ENCODE measurements around the gene NCKAP5.

Gene NCKAP5

GRCh38 chr2:133365117-133365516 lies 203.1 kb downstream of the NCKAP5 start:
- H3K27me3 ChIP-seq (ENCODE audit: insufficient read depth, low read length), result no peaks in the 10 kb centered on the region
- H3K36me3 ChIP-seq (ENCODE audit: insufficient read depth, low read length), result no peaks in the 10 kb centered on the region
- H3K79me2 ChIP-seq (ENCODE audit: control insufficient read depth, insufficient read depth, low read length, unreplicated experiment), result no peaks in the 10 kb centered on the region
- peaks cover 13% of the 10 kb centered on the region for H3K4me1 ChIP-seq (ENCODE audit: control insufficient read depth, insufficient read depth, low read length, unreplicated experiment)
- no peak overlapping the region for H3K27ac ChIP-seq (ENCODE audit: low read depth, low read length)
- no peak overlapping the region for H2AFZ ChIP-seq (ENCODE audit: low read length, unreplicated experiment)
- H3K4me3 ChIP-seq (ENCODE audit: low read depth, low read length), result no peak overlapping the region

- Histone ChIP-seq H2AFZ (ENCODE audit: low read length, unreplicated experiment) (no peak overlapping the region), H3K79me2 (ENCODE audit: control insufficient read depth, insufficient read depth, low read length, unreplicated experiment) (no peaks in the 10 kb centered on the region), H3K36me3 (ENCODE audit: insufficient read depth, low read length) (no peaks in the 10 kb centered on the region), H3K27me3 (ENCODE audit: insufficient read depth, low read length) (no peaks in the 10 kb centered on the region), H3K27ac (ENCODE audit: low read depth, low read length) (no peak overlapping the region), H3K4me1 (ENCODE audit: control insufficient read depth, insufficient read depth, low read length, unreplicated experiment) (peaks cover 13% of the 10 kb centered on the region), H3K4me3 (ENCODE audit: low read depth, low read length) (no peak overlapping the region)
Observed at GRCh38 chr2:133364636-133365035, 203.6 kb downstream of the NCKAP5 start.

- H3K79me2 ChIP-seq (ENCODE audit: control insufficient read depth, insufficient read depth, low read length, unreplicated experiment), result no peaks in the 10 kb centered on the region
- H3K4me1 ChIP-seq (ENCODE audit: control insufficient read depth, insufficient read depth, low read length, unreplicated experiment), result peaks cover 13% of the 10 kb centered on the region
- no peaks in the 10 kb centered on the region for H3K36me3 ChIP-seq (ENCODE audit: insufficient read depth, low read length)
- H3K4me3 ChIP-seq (ENCODE audit: low read depth, low read length), result no peak overlapping the region
- no peak overlapping the region for H3K27ac ChIP-seq (ENCODE audit: low read depth, low read length)
- H2AFZ ChIP-seq (ENCODE audit: low read length, unreplicated experiment), result no peak overlapping the region
- no peaks in the 10 kb centered on the region for H3K27me3 ChIP-seq (ENCODE audit: insufficient read depth, low read length)
Observed at GRCh38 chr2:133363884-133364283, 204.4 kb downstream of the NCKAP5 start.

GRCh38 chr2:133362061-133362476 lies 206.2 kb downstream of the NCKAP5 start:
- H3K4me1 ChIP-seq (ENCODE audit: control insufficient read depth, insufficient read depth, low read length, unreplicated experiment), result peaks cover 13% of the 10 kb centered on the region
- H3K4me3 ChIP-seq (ENCODE audit: low read depth, low read length), result peak overlapping the region; percentile 54; the same call in 1 of the 2 replicates
- peak overlapping the region; percentile 39 for H2AFZ ChIP-seq (ENCODE audit: low read length, unreplicated experiment)
- peak overlapping the region; percentile 20; the same call in 1 of the 2 replicates for H3K27ac ChIP-seq (ENCODE audit: low read depth, low read length)
- no peaks in the 10 kb centered on the region for H3K79me2 ChIP-seq (ENCODE audit: control insufficient read depth, insufficient read depth, low read length, unreplicated experiment)
- H3K27me3 ChIP-seq (ENCODE audit: insufficient read depth, low read length), result no peaks in the 10 kb centered on the region
- H3K36me3 ChIP-seq (ENCODE audit: insufficient read depth, low read length), result no peaks in the 10 kb centered on the region

- Histone ChIP-seq H2AFZ (ENCODE audit: low read length, unreplicated experiment) (no peak overlapping the region), H3K4me1 (ENCODE audit: control insufficient read depth, insufficient read depth, low read length, unreplicated experiment) (peaks cover 13% of the 10 kb centered on the region), H3K79me2 (ENCODE audit: control insufficient read depth, insufficient read depth, low read length, unreplicated experiment) (no peaks in the 10 kb centered on the region), H3K27me3 (ENCODE audit: insufficient read depth, low read length) (no peaks in the 10 kb centered on the region), H3K27ac (ENCODE audit: low read depth, low read length) (no peak overlapping the region), H3K36me3 (ENCODE audit: insufficient read depth, low read length) (no peaks in the 10 kb centered on the region), H3K4me3 (ENCODE audit: low read depth, low read length) (no peak overlapping the region)
Observed at GRCh38 chr2:133360882-133361281, 207.4 kb downstream of the NCKAP5 start.

- Histone ChIP-seq H3K27me3 (ENCODE audit: insufficient read depth, low read length) (no peaks in the 10 kb centered on the region), H3K4me1 (ENCODE audit: control insufficient read depth, insufficient read depth, low read length, unreplicated experiment) (peaks cover 13% of the 10 kb centered on the region), H3K79me2 (ENCODE audit: control insufficient read depth, insufficient read depth, low read length, unreplicated experiment) (no peaks in the 10 kb centered on the region), H3K4me3 (ENCODE audit: low read depth, low read length) (no peak overlapping the region), H3K27ac (ENCODE audit: low read depth, low read length) (no peak overlapping the region), H3K36me3 (ENCODE audit: insufficient read depth, low read length) (no peaks in the 10 kb centered on the region), H2AFZ (ENCODE audit: low read length, unreplicated experiment) (no peak overlapping the region)
Observed at GRCh38 chr2:133360190-133360589, 208.1 kb downstream of the NCKAP5 start.

GRCh38 chr2:133352719-133353118 lies 215.5 kb downstream of the NCKAP5 start:
- H3K27ac ChIP-seq (ENCODE audit: low read depth, low read length), result no peak overlapping the region
- no peak overlapping the region for H2AFZ ChIP-seq (ENCODE audit: low read length, unreplicated experiment)
- H3K79me2 ChIP-seq (ENCODE audit: control insufficient read depth, insufficient read depth, low read length, unreplicated experiment), result no peaks in the 10 kb centered on the region
- H3K4me3 ChIP-seq (ENCODE audit: low read depth, low read length), result no peak overlapping the region
- no peaks in the 10 kb centered on the region for H3K4me1 ChIP-seq (ENCODE audit: control insufficient read depth, insufficient read depth, low read length, unreplicated experiment)
- no peaks in the 10 kb centered on the region for H3K36me3 ChIP-seq (ENCODE audit: insufficient read depth, low read length)
- no peaks in the 10 kb centered on the region for H3K27me3 ChIP-seq (ENCODE audit: insufficient read depth, low read length)

GRCh38 chr2:133346654-133347053 lies 221.6 kb downstream of the NCKAP5 start:
- H3K4me1 ChIP-seq (ENCODE audit: control insufficient read depth, insufficient read depth, low read length, unreplicated experiment), result no peaks in the 10 kb centered on the region
- no peaks in the 10 kb centered on the region for H3K79me2 ChIP-seq (ENCODE audit: control insufficient read depth, insufficient read depth, low read length, unreplicated experiment)
- no peak overlapping the region for H3K4me3 ChIP-seq (ENCODE audit: low read depth, low read length)
- H3K27ac ChIP-seq (ENCODE audit: low read depth, low read length), result no peak overlapping the region
- H2AFZ ChIP-seq (ENCODE audit: low read length, unreplicated experiment), result no peak overlapping the region
- no peaks in the 10 kb centered on the region for H3K27me3 ChIP-seq (ENCODE audit: insufficient read depth, low read length)
- no peaks in the 10 kb centered on the region for H3K36me3 ChIP-seq (ENCODE audit: insufficient read depth, low read length)

- no peak overlapping the region for H2AFZ ChIP-seq (ENCODE audit: low read length, unreplicated experiment)
- H3K27ac ChIP-seq (ENCODE audit: low read depth, low read length), result no peak overlapping the region
- H3K79me2 ChIP-seq (ENCODE audit: control insufficient read depth, insufficient read depth, low read length, unreplicated experiment), result no peaks in the 10 kb centered on the region
- no peaks in the 10 kb centered on the region for H3K36me3 ChIP-seq (ENCODE audit: insufficient read depth, low read length)
- H3K4me1 ChIP-seq (ENCODE audit: control insufficient read depth, insufficient read depth, low read length, unreplicated experiment), result no peaks in the 10 kb centered on the region
- no peaks in the 10 kb centered on the region for H3K27me3 ChIP-seq (ENCODE audit: insufficient read depth, low read length)
- H3K4me3 ChIP-seq (ENCODE audit: low read depth, low read length), result no peak overlapping the region
Observed at GRCh38 chr2:133345638-133346037, 222.6 kb downstream of the NCKAP5 start.

GRCh38 chr2:133344849-133345248 lies 223.4 kb downstream of the NCKAP5 start:
- Histone ChIP-seq H3K79me2 (ENCODE audit: control insufficient read depth, insufficient read depth, low read length, unreplicated experiment) (no peaks in the 10 kb centered on the region), H3K27ac (ENCODE audit: low read depth, low read length) (no peak overlapping the region), H3K4me1 (ENCODE audit: control insufficient read depth, insufficient read depth, low read length, unreplicated experiment) (no peaks in the 10 kb centered on the region), H3K27me3 (ENCODE audit: insufficient read depth, low read length) (no peaks in the 10 kb centered on the region), H2AFZ (ENCODE audit: low read length, unreplicated experiment) (no peak overlapping the region), H3K4me3 (ENCODE audit: low read depth, low read length) (no peak overlapping the region), H3K36me3 (ENCODE audit: insufficient read depth, low read length) (no peaks in the 10 kb centered on the region)

- Histone ChIP-seq H3K4me1 (ENCODE audit: control insufficient read depth, insufficient read depth, low read length, unreplicated experiment) (no peaks in the 10 kb centered on the region), H3K27me3 (ENCODE audit: insufficient read depth, low read length) (no peaks in the 10 kb centered on the region), H3K79me2 (ENCODE audit: control insufficient read depth, insufficient read depth, low read length, unreplicated experiment) (no peaks in the 10 kb centered on the region), H3K27ac (ENCODE audit: low read depth, low read length) (no peak overlapping the region), H2AFZ (ENCODE audit: low read length, unreplicated experiment) (no peak overlapping the region), H3K4me3 (ENCODE audit: low read depth, low read length) (no peak overlapping the region), H3K36me3 (ENCODE audit: insufficient read depth, low read length) (no peaks in the 10 kb centered on the region)
Observed at GRCh38 chr2:133343018-133343352, 225.3 kb downstream of the NCKAP5 start.

All from ACC112 (cell line).